ENCODE measurements around the gene MUC3A. TPM values are rescaled to one million over a fixed set of nuclear protein-coding genes. Genes with fewer than 3 reads are reported as not detected.

Gene MUC3A
- total and polyA plus RNA-seq, 2 donors, result 1.4 to 2.3 TPM

GRCh38 chr7:100951888-100952560, 2.7 kb downstream of the MUC3A start:
- no peak overlapping the region for H3K4me3 ChIP-seq (ENCODE audit: low read length in 2 of 2)
- no peaks in the 10 kb centered on the region for H3K9me3 ChIP-seq (ENCODE audit: control insufficient read depth in 2 of 2, insufficient read depth in 1 of 2, low read length in 1 of 2)
- peaks cover 3 to 37% of the 10 kb centered on the region in 2 donors for H3K27me3 ChIP-seq (ENCODE audit: control insufficient read depth in 2 of 2, insufficient read depth in 1 of 2, low read length in 1 of 2)
- H3K36me3 ChIP-seq (ENCODE audit: control insufficient read depth in 2 of 2, insufficient read depth in 2 of 2, low read length in 1 of 2), result no peaks in the 10 kb centered on the region
- WGBS, result 74% methylated on average over 15 of the region's 15 CpGs
- DNase-seq (ENCODE audit: low read depth in 6 of 9, low spot score in 9 of 9), result no peak
- H3K27ac ChIP-seq (ENCODE audit: low read depth in 1 of 2, low read length in 1 of 2), result no peak overlapping the region
- H3K4me1 ChIP-seq (ENCODE audit: control insufficient read depth in 2 of 2, insufficient read depth in 2 of 2, low read length in 2 of 2), result no peaks in the 10 kb centered on the region

GRCh38 chr7:100952641-100953040, 3.3 kb downstream of the MUC3A start:
- WGBS, result 62% methylated on average over 2 of the region's 2 CpGs
- peaks cover 3 to 37% of the 10 kb centered on the region in 2 donors for H3K27me3 ChIP-seq (ENCODE audit: control insufficient read depth in 2 of 2, insufficient read depth in 1 of 2, low read length in 1 of 2)
- DNase-seq (ENCODE audit: low read depth in 6 of 9, low spot score in 9 of 9), result no peak

GRCh38 chr7:100957832-100958421, 8.6 kb downstream of the MUC3A start:
- Histone ChIP-seq H3K27me3 (ENCODE audit: control insufficient read depth in 2 of 2, insufficient read depth in 1 of 2, low read length in 1 of 2) (peaks cover 0 to 10% of the 10 kb centered on the region in 2 donors), H3K9me3 (ENCODE audit: control insufficient read depth in 2 of 2, insufficient read depth in 1 of 2, low read length in 1 of 2) (no peaks in the 10 kb centered on the region), H3K27ac (ENCODE audit: low read depth in 1 of 2, low read length in 1 of 2) (no peak overlapping the region), H3K4me1 (ENCODE audit: control insufficient read depth in 2 of 2, insufficient read depth in 2 of 2, low read length in 2 of 2) (no peaks in the 10 kb centered on the region), H3K4me3 (ENCODE audit: low read length in 2 of 2) (no peak overlapping the region), H3K36me3 (ENCODE audit: control insufficient read depth in 2 of 2, insufficient read depth in 2 of 2, low read length in 1 of 2) (no peaks in the 10 kb centered on the region)
- DNase-seq (ENCODE audit: low read depth in 6 of 9, low spot score in 9 of 9), result peak in 2 of 9 donors; percentile 27 to 28
- WGBS, result 69% methylated on average over 12 of the region's 12 CpGs

More at GRCh38 chr7:100952641-100953040, 3.3 kb downstream of the MUC3A start:
- no peak overlapping the region for H3K4me3 ChIP-seq (ENCODE audit: low read length in 2 of 2)
- no peaks in the 10 kb centered on the region for H3K36me3 ChIP-seq (ENCODE audit: control insufficient read depth in 2 of 2, insufficient read depth in 2 of 2, low read length in 1 of 2)
- no peak overlapping the region for H3K27ac ChIP-seq (ENCODE audit: low read depth in 1 of 2, low read length in 1 of 2)
- no peaks in the 10 kb centered on the region for H3K4me1 ChIP-seq (ENCODE audit: control insufficient read depth in 2 of 2, insufficient read depth in 2 of 2, low read length in 2 of 2)
- H3K9me3 ChIP-seq (ENCODE audit: control insufficient read depth in 2 of 2, insufficient read depth in 1 of 2, low read length in 1 of 2), result no peaks in the 10 kb centered on the region

GRCh38 chr7:100959894-100960293, 10.6 kb downstream of the MUC3A start:
- Histone ChIP-seq H3K27ac (ENCODE audit: low read depth in 1 of 2, low read length in 1 of 2) (no peak overlapping the region), H3K4me3 (ENCODE audit: low read length in 2 of 2) (no peak overlapping the region), H3K27me3 (ENCODE audit: control insufficient read depth in 2 of 2, insufficient read depth in 1 of 2, low read length in 1 of 2) (peaks cover 8 to 28% of the 10 kb centered on the region in 2 donors), H3K4me1 (ENCODE audit: control insufficient read depth in 2 of 2, insufficient read depth in 2 of 2, low read length in 2 of 2) (no peaks in the 10 kb centered on the region), H3K9me3 (ENCODE audit: control insufficient read depth in 2 of 2, insufficient read depth in 1 of 2, low read length in 1 of 2) (no peaks in the 10 kb centered on the region), H3K36me3 (ENCODE audit: control insufficient read depth in 2 of 2, insufficient read depth in 2 of 2, low read length in 1 of 2) (no peaks in the 10 kb centered on the region)
- no peak for DNase-seq (ENCODE audit: low read depth in 6 of 9, low spot score in 9 of 9)
- WGBS, result 68% methylated on average over 2 of the region's 2 CpGs

- Histone ChIP-seq H3K9me3 (ENCODE audit: control insufficient read depth in 2 of 2, insufficient read depth in 1 of 2, low read length in 1 of 2) (no peaks in the 10 kb centered on the region), H3K36me3 (ENCODE audit: control insufficient read depth in 2 of 2, insufficient read depth in 2 of 2, low read length in 1 of 2) (no peaks in the 10 kb centered on the region), H3K4me1 (ENCODE audit: control insufficient read depth in 2 of 2, insufficient read depth in 2 of 2, low read length in 2 of 2) (peaks cover 0 to 9% of the 10 kb centered on the region in 2 donors), H3K27ac (ENCODE audit: low read depth in 1 of 2, low read length in 1 of 2) (no peak overlapping the region), H3K4me3 (ENCODE audit: low read length in 2 of 2) (no peak overlapping the region), H3K27me3 (ENCODE audit: control insufficient read depth in 2 of 2, insufficient read depth in 1 of 2, low read length in 1 of 2) (peaks cover 35 to 54% of the 10 kb centered on the region in 2 donors)
- DNase-seq (ENCODE audit: low read depth in 6 of 9, low spot score in 9 of 9), result no peak
- WGBS, result 85% methylated on average over 3 of the region's 3 CpGs
These were observed 13.2 kb downstream of the MUC3A start for GRCh38 chr7:100962537-100962936.

- WGBS, result 80% methylated on average over 12 of the region's 12 CpGs
- H3K27me3 ChIP-seq (ENCODE audit: control insufficient read depth in 2 of 2, insufficient read depth in 1 of 2, low read length in 1 of 2), result peaks cover 36 to 63% of the 10 kb centered on the region in 2 donors
- H3K36me3 ChIP-seq (ENCODE audit: control insufficient read depth in 2 of 2, insufficient read depth in 2 of 2, low read length in 1 of 2), result no peaks in the 10 kb centered on the region
- no peak overlapping the region for H3K4me3 ChIP-seq (ENCODE audit: low read length in 2 of 2)
- H3K9me3 ChIP-seq (ENCODE audit: control insufficient read depth in 2 of 2, insufficient read depth in 1 of 2, low read length in 1 of 2), result no peaks in the 10 kb centered on the region
- no peak overlapping the region for H3K27ac ChIP-seq (ENCODE audit: low read depth in 1 of 2, low read length in 1 of 2)
- no peak for DNase-seq (ENCODE audit: low read depth in 6 of 9, low spot score in 9 of 9)
- peaks cover 0 to 9% of the 10 kb centered on the region in 2 donors for H3K4me1 ChIP-seq (ENCODE audit: control insufficient read depth in 2 of 2, insufficient read depth in 2 of 2, low read length in 2 of 2)
These were observed 14.1 kb downstream of the MUC3A start for GRCh38 chr7:100963386-100963785.

GRCh38 chr7:100963874-100964273, 14.5 kb downstream of the MUC3A start:
- DNase-seq (ENCODE audit: low read depth in 6 of 9, low spot score in 9 of 9), result no peak
- no peak overlapping the region for H3K4me3 ChIP-seq (ENCODE audit: low read length in 2 of 2)
- H3K27me3 ChIP-seq (ENCODE audit: control insufficient read depth in 2 of 2, insufficient read depth in 1 of 2, low read length in 1 of 2), result peaks cover 36 to 68% of the 10 kb centered on the region in 2 donors
- no peaks in the 10 kb centered on the region for H3K9me3 ChIP-seq (ENCODE audit: control insufficient read depth in 2 of 2, insufficient read depth in 1 of 2, low read length in 1 of 2)
- H3K36me3 ChIP-seq (ENCODE audit: control insufficient read depth in 2 of 2, insufficient read depth in 2 of 2, low read length in 1 of 2), result no peaks in the 10 kb centered on the region
- H3K4me1 ChIP-seq (ENCODE audit: control insufficient read depth in 2 of 2, insufficient read depth in 2 of 2, low read length in 2 of 2), result peaks cover 0 to 9% of the 10 kb centered on the region in 2 donors
- H3K27ac ChIP-seq (ENCODE audit: low read depth in 1 of 2, low read length in 1 of 2), result no peak overlapping the region
- 87% methylated on average over 8 of the region's 8 CpGs for WGBS

GRCh38 chr7:100964630-100965029, 15.3 kb downstream of the MUC3A start:
- no peaks in the 10 kb centered on the region for H3K36me3 ChIP-seq (ENCODE audit: control insufficient read depth in 2 of 2, insufficient read depth in 2 of 2, low read length in 1 of 2)
- no peak overlapping the region for H3K27ac ChIP-seq (ENCODE audit: low read depth in 1 of 2, low read length in 1 of 2)
- no peak overlapping the region for H3K4me3 ChIP-seq (ENCODE audit: low read length in 2 of 2)
- no peaks in the 10 kb centered on the region for H3K9me3 ChIP-seq (ENCODE audit: control insufficient read depth in 2 of 2, insufficient read depth in 1 of 2, low read length in 1 of 2)
- 54% methylated on average over 7 of the region's 7 CpGs for WGBS
- H3K27me3 ChIP-seq (ENCODE audit: control insufficient read depth in 2 of 2, insufficient read depth in 1 of 2, low read length in 1 of 2), result peaks cover 36 to 75% of the 10 kb centered on the region in 2 donors
- DNase-seq (ENCODE audit: low read depth in 6 of 9, low spot score in 9 of 9), result no peak
- H3K4me1 ChIP-seq (ENCODE audit: control insufficient read depth in 2 of 2, insufficient read depth in 2 of 2, low read length in 2 of 2), result peaks cover 0 to 9% of the 10 kb centered on the region in 2 donors

- Histone ChIP-seq H3K27me3 (ENCODE audit: control insufficient read depth in 2 of 2, insufficient read depth in 1 of 2, low read length in 1 of 2) (peaks cover 36 to 79% of the 10 kb centered on the region in 2 donors), H3K9me3 (ENCODE audit: control insufficient read depth in 2 of 2, insufficient read depth in 1 of 2, low read length in 1 of 2) (no peaks in the 10 kb centered on the region), H3K4me1 (ENCODE audit: control insufficient read depth in 2 of 2, insufficient read depth in 2 of 2, low read length in 2 of 2) (peaks cover 0 to 9% of the 10 kb centered on the region in 2 donors), H3K27ac (ENCODE audit: low read depth in 1 of 2, low read length in 1 of 2) (no peak overlapping the region), H3K4me3 (ENCODE audit: low read length in 2 of 2) (no peak overlapping the region), H3K36me3 (ENCODE audit: control insufficient read depth in 2 of 2, insufficient read depth in 2 of 2, low read length in 1 of 2) (no peaks in the 10 kb centered on the region)
- no peak for DNase-seq (ENCODE audit: low read depth in 6 of 9, low spot score in 9 of 9)
- WGBS, result 23% methylated on average over 25 of the region's 25 CpGs
These were observed 15.8 kb downstream of the MUC3A start for GRCh38 chr7:100965045-100965722.
